Uterus (tissue), 4 donors: ENCODE results near the gene KCNAB1. TPM values are rescaled to one million over a fixed set of nuclear protein-coding genes. Genes with fewer than 3 reads are reported as not detected.
A peak's percentile ranks its signal among the peaks of the same experiment; 100 is the strongest.

Experiments
- DNase-seq, 2 donors: peaks; one replicate each; pipeline ENCODE4 v3.0.0-alpha.2; 2019 to 2020
- H3K27ac ChIP-seq, 2 donors: fragments of 200-600 bp; sonication (generic); 1 replicate in 1 of 2; 2 replicates in 1 of 2; pipeline ENCODE4 v1.5.1; 2016 to 2018
- H3K27me3 ChIP-seq, 2 donors: fragments of 200-600 bp; sonication (generic); one replicate each; pipeline ENCODE4 v1.5.1; 2018 to 2019; ENCODE audit warnings: control low read depth in 1 of 2
- H3K36me3 ChIP-seq, 2 donors: fragments of 200-600 bp; sonication (generic); one replicate each; pipeline ENCODE4 v1.5.1; 2019; ENCODE audit warnings: control low read depth in 1 of 2
- H3K4me1 ChIP-seq, 2 donors: fragments of 200-600 bp; sonication (generic); one replicate each; pipeline ENCODE4 v1.5.1; 2018 to 2019; ENCODE audit warnings: control low read depth in 1 of 2
- H3K4me3 ChIP-seq, 2 donors: fragments of 200-600 bp; sonication (generic); 1 replicate in 1 of 2; 2 replicates in 1 of 2; pipeline ENCODE4 v1.5.1; 2018 to 2019; ENCODE audit warnings: mild to moderate bottlenecking in 1 of 2
- H3K9me3 ChIP-seq, 2 donors: fragments of 200-600 bp; sonication (generic); one replicate each; pipeline ENCODE4 v1.5.1; 2019; ENCODE audit warnings: control low read depth in 1 of 2
- CTCF ChIP-seq, 4 experiments: fragments of 200-600 bp in 2 of 4; fragments of 450-650 bp in 2 of 4; sonication (generic) in 2 of 4; IDR thresholded peaks; one replicate each; pipeline ENCODE4 v1.5.1; 2016 to 2019; ENCODE audit warnings: antibody characterized with exemption in 4 of 4, mild to moderate bottlenecking in 2 of 4, moderate library complexity in 1 of 4
- POLR2A ChIP-seq, 2 donors: fragments of 450-650 bp; IDR thresholded peaks; one replicate each; pipeline ENCODE4 v1.6.1; 2016; ENCODE audit warnings: antibody characterized with exemption in 2 of 2, mild to moderate bottlenecking in 1 of 2, moderate library complexity in 1 of 2
- intact Hi-C: fragments of 100-400 bp; cut with DNase I; formaldehyde crosslinking; loops from one replicate; pipeline ENCODE4 v1.15.1; 2023; ENCODE audit warnings: low total_unique reads
- total RNA-seq, 4 donors: library from RNA; depleted of rRNA in 3 of 4; stranded (reverse); fragments of >200 nt in 3 of 4; gene quantifications; one replicate each; pipeline versions ENCODE4 v1.1.0 to v1.2.4, GENCODE V29; 2014 to 2023
- donor health status: DM: yes; HTN: yes; CAD: no.

The KCNAB1 gene
- total RNA-seq, 4 donors from 2014 or later, result 1.3 to 12.8 (median 6.8) TPM

- DNase-seq, result no peak
- no peak overlapping the region for H3K27ac ChIP-seq
- peaks cover 4 to 25% of the 10 kb centered on the region in 2 donors for H3K4me1 ChIP-seq
- H3K27me3 ChIP-seq, result no peaks in the 10 kb centered on the region
- H3K9me3 ChIP-seq, result no peaks in the 10 kb centered on the region
- no peaks in the 10 kb centered on the region for H3K36me3 ChIP-seq
- intact Hi-C loops, result no loop called here
- H3K4me3 ChIP-seq, result no peak overlapping the region
- TF ChIP-seq CTCF (IDR thresholded peaks at IDR 0.05), result no peak
- no peak for TF ChIP-seq POLR2A (IDR thresholded peaks at IDR 0.05)
Observed at GRCh38 chr3:156539051-156539450, 418.7 kb downstream of the KCNAB1 start.

- intact Hi-C loops, result no loop called here
- TF ChIP-seq POLR2A (IDR thresholded peaks at IDR 0.05) (no peak), CTCF (IDR thresholded peaks at IDR 0.05) (no peak)
- Histone ChIP-seq H3K36me3 (no peaks in the 10 kb centered on the region), H3K4me3 (no peak overlapping the region), H3K4me1 (peaks cover 4 to 25% of the 10 kb centered on the region in 2 donors), H3K27ac (no peak overlapping the region), H3K9me3 (no peaks in the 10 kb centered on the region), H3K27me3 (no peaks in the 10 kb centered on the region)
- no peak for DNase-seq
Observed at GRCh38 chr3:156539802-156540201, 419.4 kb downstream of the KCNAB1 start.

- intact Hi-C loops, result no loop called here
- Histone ChIP-seq H3K4me1 (peaks cover 4 to 19% of the 10 kb centered on the region in 2 donors), H3K4me3 (no peak overlapping the region), H3K36me3 (no peaks in the 10 kb centered on the region), H3K27me3 (no peaks in the 10 kb centered on the region), H3K9me3 (no peaks in the 10 kb centered on the region), H3K27ac (peak overlapping the region; percentile 59 to 90)
- TF ChIP-seq CTCF (IDR thresholded peaks at IDR 0.05) (no peak), POLR2A (IDR thresholded peaks at IDR 0.05) (no peak)
- DNase-seq, result peak in 1 of 2 donors; percentile 49
Observed at GRCh38 chr3:156542101-156543042, 422.0 kb downstream of the KCNAB1 start.

- intact Hi-C loops, result no loop called here
- no peaks in the 10 kb centered on the region for H3K36me3 ChIP-seq
- no peaks in the 10 kb centered on the region for H3K27me3 ChIP-seq
- TF ChIP-seq POLR2A (IDR thresholded peaks at IDR 0.05) (no peak), CTCF (IDR thresholded peaks at IDR 0.05) (no peak)
- H3K4me3 ChIP-seq, result no peak overlapping the region
- peaks cover 4 to 19% of the 10 kb centered on the region in 2 donors for H3K4me1 ChIP-seq
- H3K27ac ChIP-seq, result peak overlapping the region; percentile 59 to 90
- no peak for DNase-seq
- H3K9me3 ChIP-seq, result no peaks in the 10 kb centered on the region
Observed at GRCh38 chr3:156543043-156543555, 422.7 kb downstream of the KCNAB1 start.

GRCh38 chr3:156547637-156548036 lies 427.3 kb downstream of the KCNAB1 start:
- H3K4me3 ChIP-seq, result no peak overlapping the region
- H3K27ac ChIP-seq, result peak overlapping the region in 1 of 2 donors; percentile 55
- H3K9me3 ChIP-seq, result no peaks in the 10 kb centered on the region
- intact Hi-C loops, result no loop called here
- no peak for DNase-seq
- no peak for TF ChIP-seq POLR2A (IDR thresholded peaks at IDR 0.05)
- TF ChIP-seq CTCF (IDR thresholded peaks at IDR 0.05), result no peak
- peaks cover 4 to 11% of the 10 kb centered on the region in 2 donors for H3K4me1 ChIP-seq
- H3K36me3 ChIP-seq, result no peaks in the 10 kb centered on the region
- H3K27me3 ChIP-seq, result no peaks in the 10 kb centered on the region
